Ovary (tissue), 3 donors: ENCODE measurements around the gene UPK2.
"Not testable (repeated sequence)": the region's sequence is repeated elsewhere in the genome, so short reads cannot be mapped to it uniquely, and the experiment has no call there.

ENCODE experiments used
- POLR2A ChIP-seq: fragments of 450-650 bp; IDR thresholded peaks from one replicate; pipeline ENCODE4 v1.6.1; 2017; ENCODE audit warnings: antibody characterized with exemption, mild to moderate bottlenecking, moderate library complexity
- TF ChIP-seq, protein P1 (sequence below), 3 donors: fragments of 450-650 bp in 2 of 3; fragments of 200-600 bp in 1 of 3; IDR thresholded peaks; one replicate each; pipeline versions ENCODE4 v1.5.1 to v1.8.0; 2016 to 2022; ENCODE audit warnings: antibody characterized with exemption in 3 of 3, mild to moderate bottlenecking in 1 of 3
- donor health status: DM: no; HTN: no; CAD: no.

DNA sequence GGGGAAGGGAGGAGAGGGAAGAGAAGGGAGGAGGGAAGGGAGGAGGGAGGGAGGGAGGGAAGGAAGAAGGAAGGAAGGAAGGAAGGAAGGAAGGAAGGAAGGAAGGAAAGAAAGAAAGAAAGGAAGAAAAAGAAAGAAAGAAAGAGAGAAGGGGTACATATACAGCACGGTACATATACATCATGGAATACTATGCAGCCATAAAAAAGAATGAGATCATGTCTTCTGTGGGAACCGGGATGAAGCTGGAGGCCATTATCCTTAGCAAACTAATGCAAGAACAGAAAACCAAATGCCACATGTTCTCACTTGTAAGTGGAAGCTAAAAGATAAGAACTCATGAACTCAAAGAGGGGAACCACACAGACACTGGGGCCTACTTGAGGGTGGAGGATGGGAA lies 13.4 kb downstream of the UPK2 start:
- TF ChIP-seq, protein P1, sequence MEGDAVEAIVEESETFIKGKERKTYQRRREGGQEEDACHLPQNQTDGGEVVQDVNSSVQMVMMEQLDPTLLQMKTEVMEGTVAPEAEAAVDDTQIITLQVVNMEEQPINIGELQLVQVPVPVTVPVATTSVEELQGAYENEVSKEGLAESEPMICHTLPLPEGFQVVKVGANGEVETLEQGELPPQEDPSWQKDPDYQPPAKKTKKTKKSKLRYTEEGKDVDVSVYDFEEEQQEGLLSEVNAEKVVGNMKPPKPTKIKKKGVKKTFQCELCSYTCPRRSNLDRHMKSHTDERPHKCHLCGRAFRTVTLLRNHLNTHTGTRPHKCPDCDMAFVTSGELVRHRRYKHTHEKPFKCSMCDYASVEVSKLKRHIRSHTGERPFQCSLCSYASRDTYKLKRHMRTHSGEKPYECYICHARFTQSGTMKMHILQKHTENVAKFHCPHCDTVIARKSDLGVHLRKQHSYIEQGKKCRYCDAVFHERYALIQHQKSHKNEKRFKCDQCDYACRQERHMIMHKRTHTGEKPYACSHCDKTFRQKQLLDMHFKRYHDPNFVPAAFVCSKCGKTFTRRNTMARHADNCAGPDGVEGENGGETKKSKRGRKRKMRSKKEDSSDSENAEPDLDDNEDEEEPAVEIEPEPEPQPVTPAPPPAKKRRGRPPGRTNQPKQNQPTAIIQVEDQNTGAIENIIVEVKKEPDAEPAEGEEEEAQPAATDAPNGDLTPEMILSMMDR (IDR thresholded peaks at IDR 0.05) = not testable (repeated sequence)
- not testable (repeated sequence) for TF ChIP-seq POLR2A
